Fibroblast of pulmonary artery (primary cell): ENCODE data around the gene MPV17.
"Not testable (repeated sequence)": the region's sequence is repeated elsewhere in the genome, so short reads cannot be mapped to it uniquely, and the experiment has no call there.

ENCODE experiments used
- DNase-seq: peaks from one replicate; pipeline ENCODE4 v3.0.0-alpha.2; 2010; ENCODE audit warnings: low read depth
- H3K4me3 ChIP-seq: replicated peaks from 2 replicates; pipeline ENCODE4 v1.5.1; 2011; ENCODE audit warnings: low read depth, mild to moderate bottlenecking, control low read depth, low read length, moderate library complexity
- TF ChIP-seq, protein P1 (sequence below): IDR thresholded peaks from 2 replicates; pipeline ENCODE4 v1.5.1; 2011; ENCODE audit warnings: mild to moderate bottlenecking, control low read depth, low read length, inconsistent platforms; ENCODE audit errors: missing control alignments

The MPV17 gene

DNA sequence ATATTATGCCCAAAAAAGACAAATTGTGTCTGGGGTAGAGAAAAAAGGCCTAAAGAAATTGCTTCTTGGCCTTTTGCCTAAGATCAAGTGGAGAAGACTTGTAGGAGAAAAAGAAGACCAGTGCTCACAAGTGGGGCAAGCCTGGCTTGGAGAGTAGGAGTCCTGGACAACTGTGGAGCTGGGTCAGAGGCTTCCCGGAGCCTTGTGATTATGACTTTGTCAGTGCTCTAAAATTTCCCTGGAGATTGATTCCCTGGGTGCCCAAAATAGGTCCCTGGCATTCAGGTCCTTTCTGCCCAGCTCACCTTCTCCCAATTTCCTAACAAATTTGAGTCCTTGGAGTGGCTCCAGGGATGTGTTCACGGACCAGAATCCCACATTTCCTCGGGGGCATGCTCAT, 41.5 kb downstream of the MPV17 start:
- TF ChIP-seq, protein P1, sequence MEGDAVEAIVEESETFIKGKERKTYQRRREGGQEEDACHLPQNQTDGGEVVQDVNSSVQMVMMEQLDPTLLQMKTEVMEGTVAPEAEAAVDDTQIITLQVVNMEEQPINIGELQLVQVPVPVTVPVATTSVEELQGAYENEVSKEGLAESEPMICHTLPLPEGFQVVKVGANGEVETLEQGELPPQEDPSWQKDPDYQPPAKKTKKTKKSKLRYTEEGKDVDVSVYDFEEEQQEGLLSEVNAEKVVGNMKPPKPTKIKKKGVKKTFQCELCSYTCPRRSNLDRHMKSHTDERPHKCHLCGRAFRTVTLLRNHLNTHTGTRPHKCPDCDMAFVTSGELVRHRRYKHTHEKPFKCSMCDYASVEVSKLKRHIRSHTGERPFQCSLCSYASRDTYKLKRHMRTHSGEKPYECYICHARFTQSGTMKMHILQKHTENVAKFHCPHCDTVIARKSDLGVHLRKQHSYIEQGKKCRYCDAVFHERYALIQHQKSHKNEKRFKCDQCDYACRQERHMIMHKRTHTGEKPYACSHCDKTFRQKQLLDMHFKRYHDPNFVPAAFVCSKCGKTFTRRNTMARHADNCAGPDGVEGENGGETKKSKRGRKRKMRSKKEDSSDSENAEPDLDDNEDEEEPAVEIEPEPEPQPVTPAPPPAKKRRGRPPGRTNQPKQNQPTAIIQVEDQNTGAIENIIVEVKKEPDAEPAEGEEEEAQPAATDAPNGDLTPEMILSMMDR: no peak
- H3K4me3 ChIP-seq: no peak overlapping the region
- DNase-seq: no peak

DNA sequence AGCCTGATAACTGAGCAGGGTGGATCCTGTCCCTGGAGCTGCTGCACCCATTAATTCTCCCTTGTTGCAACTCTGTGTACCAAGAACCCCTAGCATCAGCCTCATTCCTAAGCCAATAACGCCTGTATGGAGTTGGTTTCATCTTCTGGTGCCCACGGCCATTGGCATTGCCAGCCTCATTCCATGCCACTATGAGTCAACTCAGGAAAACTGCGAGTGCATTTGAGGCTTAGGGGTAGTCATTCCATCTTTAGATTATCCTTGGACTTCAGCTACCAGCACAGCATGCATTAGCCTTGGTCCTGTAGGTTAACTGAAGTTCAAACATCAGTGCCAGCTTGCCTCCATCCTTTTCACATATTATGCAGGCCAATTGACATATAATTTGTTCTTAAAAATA, 42.1 kb downstream of the MPV17 start:
- TF ChIP-seq, protein P1: no peak
- DNase-seq: no peak
- H3K4me3 ChIP-seq: no peak overlapping the region

DNA sequence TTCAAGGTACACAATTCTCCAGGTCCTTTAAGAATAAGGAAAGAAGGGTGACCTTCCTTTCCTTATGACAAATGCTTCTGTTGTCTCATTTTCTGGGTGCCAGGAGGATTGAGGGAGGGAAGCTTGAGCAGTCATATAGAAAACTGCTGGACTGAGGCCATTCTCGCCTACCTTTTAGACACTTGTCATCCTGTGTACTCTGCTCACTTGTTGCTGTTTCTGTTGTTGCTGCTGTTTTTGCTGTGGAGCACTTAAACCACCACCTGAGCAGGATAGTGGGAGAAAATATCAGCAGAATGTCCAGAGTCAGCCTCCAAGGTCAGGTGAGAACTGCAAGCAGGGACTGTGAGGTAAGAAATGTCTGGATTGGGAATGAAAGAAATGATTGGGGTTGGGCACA, 44.9 kb downstream of the MPV17 start:
- H3K4me3 ChIP-seq: no peak overlapping the region
- DNase-seq: no peak
- TF ChIP-seq, protein P1: no peak

DNA sequence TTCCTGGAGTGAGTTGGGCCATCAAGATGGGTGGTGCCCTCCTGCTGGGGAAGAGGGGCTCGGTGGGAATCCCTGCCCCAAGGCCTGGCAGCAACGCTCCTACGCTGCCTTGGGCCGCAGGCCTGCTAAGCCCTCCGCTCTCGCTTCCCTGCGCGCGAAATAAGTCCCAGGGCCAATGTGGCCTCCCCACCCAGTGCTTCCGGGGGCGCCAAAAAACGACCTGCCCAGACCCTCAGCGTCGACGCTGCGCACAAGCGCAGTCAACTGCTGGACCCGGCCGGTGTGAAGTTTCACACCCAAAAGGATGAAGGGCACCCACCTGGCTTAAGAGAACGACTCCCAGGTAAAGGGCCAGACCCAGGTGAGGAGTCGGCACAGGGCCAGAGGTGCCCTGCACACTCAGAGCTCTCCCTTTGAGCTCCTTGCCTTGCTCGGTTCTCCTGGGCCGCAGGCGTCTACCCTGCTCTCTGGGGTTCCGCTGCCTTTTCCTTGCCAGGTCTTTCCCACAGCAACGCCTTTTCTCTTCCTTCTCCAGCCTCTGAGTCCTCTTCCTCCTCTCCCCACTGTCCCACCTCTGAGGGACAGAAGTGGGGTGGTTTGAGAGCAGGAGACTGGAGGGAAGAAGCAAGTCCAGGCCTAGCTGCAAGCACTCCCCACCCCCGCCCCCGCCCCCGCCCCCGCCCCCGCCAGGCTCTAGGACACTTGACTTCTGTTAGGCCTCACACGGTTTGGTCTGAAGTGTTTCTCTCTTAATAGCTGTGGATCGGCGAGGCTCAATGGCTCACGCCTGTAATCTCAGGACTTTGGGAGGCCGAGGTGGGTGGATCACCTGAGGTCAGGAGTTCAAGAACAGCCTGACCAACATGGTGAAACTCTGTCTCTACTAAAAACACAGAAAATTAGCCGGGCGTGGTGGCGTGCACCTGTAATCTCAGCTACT, 47.4 kb downstream of the MPV17 start, which contains the start of gene DNAJC5G:
Gene DNAJC5G, plus strand, starts transcription at position 223 of the 940 bp plus-strand sequence. CDS start 1,296 bp downstream, outside the sequence.
- TF ChIP-seq, protein P1: no peak
- H3K4me3 ChIP-seq: no peak within 1 kb of the TSS
- DNase-seq: no peak

DNA sequence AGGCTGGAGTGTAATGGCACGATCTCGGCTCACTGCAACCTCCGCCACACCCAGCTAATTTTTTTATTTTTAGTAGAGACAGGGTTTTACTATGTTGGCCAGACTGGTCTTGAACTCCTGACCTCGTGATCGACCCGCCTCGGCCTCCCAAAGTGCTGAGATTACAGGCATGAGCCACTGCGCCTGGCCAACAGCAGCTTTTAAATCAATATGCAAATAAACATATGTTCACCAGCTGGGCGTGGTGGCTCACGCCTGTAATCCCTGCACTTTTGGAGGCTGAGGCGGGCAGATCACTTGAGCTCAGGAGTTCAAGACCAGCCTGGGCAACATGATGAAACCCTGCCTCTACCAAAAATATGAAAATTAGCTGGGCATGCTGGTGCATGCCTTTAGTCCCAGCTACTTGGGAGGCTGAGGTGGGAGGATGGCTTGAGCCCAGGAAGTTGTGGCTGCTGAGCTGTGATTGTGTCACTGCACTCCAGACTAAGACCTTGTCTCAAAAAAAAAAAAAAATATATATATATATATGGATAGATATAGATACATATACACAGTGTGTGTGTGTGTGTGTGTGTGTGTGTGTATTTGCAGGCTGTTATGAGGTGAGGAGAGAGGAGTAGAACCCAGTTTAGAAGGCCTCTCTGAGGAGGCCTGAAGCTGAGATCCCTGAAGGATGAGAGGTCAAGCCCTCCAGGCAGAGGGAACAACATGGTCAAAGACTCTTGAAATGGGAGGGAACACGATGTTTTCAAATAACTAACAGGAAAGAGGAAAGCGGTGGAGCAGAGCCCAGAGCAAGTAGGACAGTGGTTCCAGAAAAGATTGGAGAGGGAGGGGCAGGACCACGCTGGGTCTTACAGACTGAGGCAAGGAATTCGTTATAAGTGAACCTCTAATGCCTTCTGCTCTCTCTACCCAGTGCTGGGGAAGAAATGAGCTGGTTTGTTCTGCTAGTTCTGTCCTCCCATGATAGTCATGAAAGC, 50.1 kb downstream of the MPV17 start:
- H3K4me3 ChIP-seq, DNase-seq: not testable (repeated sequence)

DNA sequence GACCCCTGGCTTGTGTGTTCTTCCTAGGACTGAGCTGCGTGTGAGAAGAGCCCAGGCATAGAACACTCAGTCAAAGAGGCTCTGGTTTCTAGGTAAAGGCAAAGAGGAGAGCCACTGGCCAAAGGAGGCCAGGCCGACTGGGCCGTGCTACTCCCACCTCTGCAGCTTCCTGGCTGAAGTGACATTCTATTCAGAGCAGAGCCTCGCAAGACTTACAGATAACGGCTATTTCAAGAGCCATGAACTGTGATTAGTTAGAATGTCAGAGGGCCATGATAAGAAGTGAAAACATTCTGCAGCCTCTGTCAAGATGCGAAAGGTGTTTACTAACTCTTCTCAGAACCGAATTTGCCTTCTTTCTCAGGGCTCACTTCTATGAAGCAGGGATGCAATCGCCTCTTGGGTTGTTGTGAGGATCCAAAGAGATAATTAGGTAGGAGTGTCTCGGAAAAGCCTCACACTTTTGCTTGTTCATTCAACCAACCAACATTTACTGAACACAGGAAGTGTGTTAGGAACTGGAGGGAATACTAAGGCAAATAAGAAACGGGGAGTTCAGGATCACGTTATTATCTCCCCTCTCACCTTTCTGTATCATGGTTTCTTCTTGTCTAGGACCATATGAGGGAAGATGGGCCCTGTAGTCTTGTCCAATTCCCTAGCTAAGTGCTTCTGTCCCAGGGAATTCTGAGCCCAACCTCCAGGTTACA, 51.1 kb downstream of the MPV17 start:
- DNase-seq: no peak
- TF ChIP-seq, protein P1: no peak
- no peak overlapping the region for H3K4me3 ChIP-seq
